Sigmoid colon (tissue), 7 donors: ENCODE measurements around the gene EFCAB10. TPM values are rescaled to one million over a fixed set of nuclear protein-coding genes. Genes with fewer than 3 reads are reported as not detected.

ENCODE experiments used
- DNase-seq: peaks from one replicate; pipeline ENCODE4 v3.0.0-alpha.2; 2019
- H3K27ac ChIP-seq, 4 donors: fragments of 200-600 bp; sonication (generic); one replicate each; pipeline ENCODE4 v1.5.1; 2016 to 2019; ENCODE audit warnings: mild to moderate bottlenecking in 1 of 4
- H3K27me3 ChIP-seq, 3 donors: fragments of 200-600 bp; sonication (generic); one replicate each; pipeline ENCODE4 v1.5.1; 2019; ENCODE audit warnings: mild to moderate bottlenecking in 1 of 3
- H3K36me3 ChIP-seq, 4 donors: fragments of 200-600 bp; sonication (generic); one replicate each; pipeline ENCODE4 v1.5.1; 2016 to 2019
- H3K4me1 ChIP-seq, 4 donors: fragments of 200-600 bp; sonication (generic); one replicate each; pipeline ENCODE4 v1.5.1; 2017 to 2019
- H3K4me3 ChIP-seq, 4 donors: fragments of 200-600 bp; sonication (generic); one replicate each; pipeline ENCODE4 v1.5.1; 2017 to 2019; ENCODE audit warnings: mild to moderate bottlenecking in 2 of 4, moderate library complexity in 1 of 4
- H3K9me3 ChIP-seq, 4 donors: fragments of 200-600 bp in 3 of 4; sonication (generic) in 3 of 4; one replicate each; pipeline versions ENCODE4 v1.5.1 to v1.6.1; 2013 to 2019
- EP300 ChIP-seq, 4 donors: sonication (generic); formaldehyde crosslinking; IDR thresholded peaks; one replicate each; pipeline ENCODE4 v1.6.1; 2017; ENCODE audit warnings: antibody characterized with exemption in 4 of 4
- POLR2A ChIP-seq, 2 donors: fragments of 450-650 bp; IDR thresholded peaks; one replicate each; pipeline ENCODE4 v1.6.1; 2016; ENCODE audit warnings: antibody characterized with exemption in 2 of 2, mild to moderate bottlenecking in 2 of 2, moderate library complexity in 2 of 2
- POLR2AphosphoS5 ChIP-seq, 4 donors: sonication (generic); formaldehyde crosslinking; IDR thresholded peaks; one replicate each; pipeline ENCODE4 v1.6.1; 2017; ENCODE audit warnings: antibody characterized with exemption in 4 of 4
- WGBS, 2 donors: extraction: QIAGEN DNeasy Blood & Tissue Kit; methylation state at CpG; one replicate each; pipeline ENCODE4 v1.1.7; 2013; 5-methylcytosine and 5-hydroxymethylcytosine counted together
- intact Hi-C: fragments of 100-400 bp; cut with DNase I; formaldehyde crosslinking; loops from one replicate; pipeline ENCODE4 v1.15.1; 2023
- polyA plus RNA-seq, 3 donors: library from polyadenylated mRNA; stranded (reverse); fragments of 200-250 nt; gene quantifications; one replicate each; pipeline ENCODE4 v1.2.3, GENCODE V29; 2013
- total RNA-seq, 4 donors: library from RNA; depleted of rRNA; stranded (reverse); fragments of >200 nt; gene quantifications; one replicate each; pipeline ENCODE4 v1.1.0, GENCODE V29; 2016
- TF ChIP-seq, protein P1 (sequence below), 4 experiments: fragments of 450-650 bp in 3 of 4; fragments of 200-600 bp in 1 of 4; IDR thresholded peaks; one replicate each; pipeline ENCODE4 v1.5.1; 2016 to 2019; ENCODE audit warnings: antibody characterized with exemption in 4 of 4, mild to moderate bottlenecking in 3 of 4, moderate library complexity in 2 of 4
- donor health status: healthy with polysubstance abuse.
- donor health status: Bipolar disorder and iron deficiency.
- donor health status: healthy.

Gene EFCAB10
- total and polyA plus RNA-seq, 7 donors = 0.13 TPM; not detected in 6

DNA sequence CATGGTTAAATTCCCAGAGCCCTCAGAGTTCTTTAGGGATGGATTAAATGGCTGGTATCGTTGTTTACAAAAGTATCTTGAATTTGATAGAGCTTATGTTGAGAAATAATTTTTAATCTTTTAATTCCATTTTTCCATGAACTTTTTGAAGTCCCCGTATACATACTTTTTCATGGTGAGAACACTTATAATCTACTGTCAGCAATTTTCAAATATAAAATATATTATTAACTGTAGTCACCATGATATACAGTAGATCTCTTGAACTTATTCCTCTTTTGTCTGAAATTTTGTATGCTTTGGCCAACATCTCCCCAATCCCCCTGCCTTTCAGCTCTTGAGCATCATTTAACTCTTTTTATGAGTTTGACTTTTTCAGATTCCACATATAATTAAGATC is 9.4 kb downstream of the EFCAB10 start:
- Histone ChIP-seq H3K27me3 (no peaks in the 10 kb centered on the region), H3K27ac (no peak overlapping the region), H3K9me3 (no peaks in the 10 kb centered on the region), H3K4me3 (no peak overlapping the region), H3K36me3 (peaks cover 0 to 21% (median 4%) of the 10 kb centered on the region in 4 donors), H3K4me1 (no peaks in the 10 kb centered on the region)
- no peak for DNase-seq
- no peak for TF ChIP-seq EP300 (IDR thresholded peaks at IDR 0.05)
- no peak for TF ChIP-seq POLR2A (IDR thresholded peaks at IDR 0.05)
- TF ChIP-seq POLR2AphosphoS5 (IDR thresholded peaks at IDR 0.05) = no peak
- TF ChIP-seq, protein P1, sequence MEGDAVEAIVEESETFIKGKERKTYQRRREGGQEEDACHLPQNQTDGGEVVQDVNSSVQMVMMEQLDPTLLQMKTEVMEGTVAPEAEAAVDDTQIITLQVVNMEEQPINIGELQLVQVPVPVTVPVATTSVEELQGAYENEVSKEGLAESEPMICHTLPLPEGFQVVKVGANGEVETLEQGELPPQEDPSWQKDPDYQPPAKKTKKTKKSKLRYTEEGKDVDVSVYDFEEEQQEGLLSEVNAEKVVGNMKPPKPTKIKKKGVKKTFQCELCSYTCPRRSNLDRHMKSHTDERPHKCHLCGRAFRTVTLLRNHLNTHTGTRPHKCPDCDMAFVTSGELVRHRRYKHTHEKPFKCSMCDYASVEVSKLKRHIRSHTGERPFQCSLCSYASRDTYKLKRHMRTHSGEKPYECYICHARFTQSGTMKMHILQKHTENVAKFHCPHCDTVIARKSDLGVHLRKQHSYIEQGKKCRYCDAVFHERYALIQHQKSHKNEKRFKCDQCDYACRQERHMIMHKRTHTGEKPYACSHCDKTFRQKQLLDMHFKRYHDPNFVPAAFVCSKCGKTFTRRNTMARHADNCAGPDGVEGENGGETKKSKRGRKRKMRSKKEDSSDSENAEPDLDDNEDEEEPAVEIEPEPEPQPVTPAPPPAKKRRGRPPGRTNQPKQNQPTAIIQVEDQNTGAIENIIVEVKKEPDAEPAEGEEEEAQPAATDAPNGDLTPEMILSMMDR (IDR thresholded peaks at IDR 0.05) = no peak
- 92 to 95% methylated on average over 2 of the region's 2 CpGs for WGBS, 2 donors
- intact Hi-C loops = no loop called here

DNA sequence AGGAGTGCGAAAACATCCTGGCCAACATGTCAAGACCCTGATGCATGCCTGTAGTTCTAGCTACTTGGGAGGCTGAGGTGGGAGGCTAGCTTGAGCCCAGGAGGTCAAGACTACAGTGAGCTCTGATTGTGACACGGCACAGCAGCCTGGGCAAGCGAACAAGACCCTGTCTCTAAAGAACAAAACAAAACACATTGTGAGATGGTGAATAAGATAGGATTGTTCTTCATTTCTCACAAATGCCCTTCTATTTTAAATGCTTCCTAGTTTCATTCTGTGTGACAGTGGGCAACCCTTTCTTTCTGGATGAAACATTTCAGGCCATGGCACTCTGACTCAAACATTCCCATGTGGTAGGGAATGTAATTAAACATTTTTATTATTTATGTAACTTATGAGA is 13.5 kb downstream of the EFCAB10 start:
- no peaks in the 10 kb centered on the region for H3K9me3 ChIP-seq
- no peak for DNase-seq
- WGBS, 2 donors = 95 to 97% methylated on average over 3 of the region's 3 CpGs
- intact Hi-C loops = no loop called here
- TF ChIP-seq, protein P1 (IDR thresholded peaks at IDR 0.05) = no peak
- TF ChIP-seq EP300 (IDR thresholded peaks at IDR 0.05) (no peak), POLR2A (IDR thresholded peaks at IDR 0.05) (no peak), POLR2AphosphoS5 (IDR thresholded peaks at IDR 0.05) (no peak)
- peaks cover 5 to 62% (median 22%) of the 10 kb centered on the region in 4 donors for H3K36me3 ChIP-seq
- no peak overlapping the region for H3K27ac ChIP-seq
- H3K4me3 ChIP-seq = no peak overlapping the region
- H3K4me1 ChIP-seq = no peaks in the 10 kb centered on the region
- H3K27me3 ChIP-seq = no peaks in the 10 kb centered on the region

DNA sequence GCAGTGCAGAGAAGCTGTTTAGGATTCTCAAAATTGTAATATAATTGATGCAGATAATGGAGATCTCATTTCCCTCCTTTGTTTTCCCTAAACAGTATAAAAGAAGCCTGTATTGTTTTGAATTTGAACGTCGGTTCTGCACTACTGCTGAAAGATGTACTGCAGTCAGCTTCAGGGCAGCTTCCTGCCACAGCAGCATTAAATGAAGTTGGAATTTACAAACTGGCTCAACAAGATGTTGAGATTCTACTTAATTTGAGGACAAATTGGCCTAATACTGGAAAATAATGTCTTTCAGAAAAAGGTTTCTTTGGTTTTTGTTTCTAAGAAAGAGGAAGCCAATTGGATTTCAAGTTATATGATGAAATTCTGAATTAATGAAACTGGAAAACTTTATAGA is 14.3 kb downstream of the EFCAB10 start:
- no peaks in the 10 kb centered on the region for H3K9me3 ChIP-seq
- no peaks in the 10 kb centered on the region for H3K4me1 ChIP-seq
- H3K36me3 ChIP-seq = peaks cover 5 to 68% (median 22%) of the 10 kb centered on the region in 4 donors
- no peak for DNase-seq
- H3K27me3 ChIP-seq = no peaks in the 10 kb centered on the region
- no peak overlapping the region for H3K27ac ChIP-seq
- no peak overlapping the region for H3K4me3 ChIP-seq
- intact Hi-C loops = no loop called here
- TF ChIP-seq EP300 (IDR thresholded peaks at IDR 0.05) (no peak), POLR2AphosphoS5 (IDR thresholded peaks at IDR 0.05) (no peak), POLR2A (IDR thresholded peaks at IDR 0.05) (no peak)
- TF ChIP-seq, protein P1 (IDR thresholded peaks at IDR 0.05) = no peak
- 89 to 90% methylated on average over 2 of the region's 2 CpGs for WGBS, 2 donors

DNA sequence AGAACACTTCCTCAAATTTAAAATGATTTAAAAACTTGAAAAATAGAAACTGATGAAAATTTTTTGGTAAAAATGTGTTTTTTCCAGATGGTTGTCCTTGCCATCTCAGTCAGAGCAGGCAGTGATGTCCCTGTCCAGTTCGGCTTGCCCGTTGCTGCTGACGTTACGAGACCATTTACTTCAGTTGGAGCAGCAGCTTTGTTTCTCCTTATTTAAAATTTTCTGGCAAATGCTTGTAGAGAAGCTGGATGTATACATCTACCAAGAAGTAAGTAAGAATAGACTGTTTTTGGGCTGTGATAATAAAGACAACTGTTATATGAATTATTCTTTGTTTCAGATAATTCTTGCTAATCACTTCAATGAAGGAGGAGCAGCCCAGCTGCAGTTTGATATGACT is 16.1 kb downstream of the EFCAB10 start:
- TF ChIP-seq POLR2AphosphoS5 (IDR thresholded peaks at IDR 0.05) (no peak), POLR2A (IDR thresholded peaks at IDR 0.05) (no peak), EP300 (IDR thresholded peaks at IDR 0.05) (no peak)
- TF ChIP-seq, protein P1 (IDR thresholded peaks at IDR 0.05) = no peak
- Histone ChIP-seq H3K27me3 (no peaks in the 10 kb centered on the region), H3K9me3 (no peaks in the 10 kb centered on the region), H3K36me3 (peaks cover 5 to 85% (median 22%) of the 10 kb centered on the region in 4 donors), H3K4me3 (no peak overlapping the region), H3K27ac (no peak overlapping the region), H3K4me1 (no peaks in the 10 kb centered on the region)
- 98 to 99% methylated on average over 4 of the region's 4 CpGs for WGBS, 2 donors
- DNase-seq = no peak
- intact Hi-C loops = no loop called here

DNA sequence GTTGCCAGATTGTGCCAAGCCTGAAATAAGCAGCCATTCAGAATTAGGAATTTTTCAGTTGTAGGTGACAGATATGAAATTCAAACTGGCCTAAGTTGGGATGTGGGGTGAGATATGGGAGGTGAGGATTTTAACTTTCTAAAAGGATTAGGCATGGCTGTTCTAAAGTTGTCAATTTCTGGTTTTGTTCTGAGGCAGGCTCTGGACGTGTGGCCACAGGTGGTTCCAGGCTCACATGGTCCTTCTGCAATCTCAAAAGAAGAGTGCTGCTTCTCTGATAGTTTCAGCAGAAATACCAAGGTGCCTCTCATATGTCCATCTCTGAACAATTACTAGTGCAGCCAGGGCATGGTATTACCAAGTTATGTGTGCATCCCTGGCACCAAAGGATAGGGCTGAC is 21.4 kb downstream of the EFCAB10 start:
- Histone ChIP-seq H3K4me1 (no peaks in the 10 kb centered on the region), H3K27ac (no peak overlapping the region), H3K36me3 (peaks cover 4 to 94% (median 30%) of the 10 kb centered on the region in 4 donors), H3K4me3 (no peak overlapping the region), H3K9me3 (no peaks in the 10 kb centered on the region), H3K27me3 (no peaks in the 10 kb centered on the region)
- intact Hi-C loops = no loop called here
- DNase-seq = no peak
- 86 to 94% methylated on average over 1 of the region's 1 CpG for WGBS, 2 donors
- no peak for TF ChIP-seq POLR2A (IDR thresholded peaks at IDR 0.05)
- no peak for TF ChIP-seq EP300 (IDR thresholded peaks at IDR 0.05)
